ENCODE measurements around the gene SEMA4C.
"Not testable (repeated sequence)": the region's sequence is repeated elsewhere in the genome, so short reads cannot be mapped to it uniquely, and the experiment has no call there.

The SEMA4C gene

DNA sequence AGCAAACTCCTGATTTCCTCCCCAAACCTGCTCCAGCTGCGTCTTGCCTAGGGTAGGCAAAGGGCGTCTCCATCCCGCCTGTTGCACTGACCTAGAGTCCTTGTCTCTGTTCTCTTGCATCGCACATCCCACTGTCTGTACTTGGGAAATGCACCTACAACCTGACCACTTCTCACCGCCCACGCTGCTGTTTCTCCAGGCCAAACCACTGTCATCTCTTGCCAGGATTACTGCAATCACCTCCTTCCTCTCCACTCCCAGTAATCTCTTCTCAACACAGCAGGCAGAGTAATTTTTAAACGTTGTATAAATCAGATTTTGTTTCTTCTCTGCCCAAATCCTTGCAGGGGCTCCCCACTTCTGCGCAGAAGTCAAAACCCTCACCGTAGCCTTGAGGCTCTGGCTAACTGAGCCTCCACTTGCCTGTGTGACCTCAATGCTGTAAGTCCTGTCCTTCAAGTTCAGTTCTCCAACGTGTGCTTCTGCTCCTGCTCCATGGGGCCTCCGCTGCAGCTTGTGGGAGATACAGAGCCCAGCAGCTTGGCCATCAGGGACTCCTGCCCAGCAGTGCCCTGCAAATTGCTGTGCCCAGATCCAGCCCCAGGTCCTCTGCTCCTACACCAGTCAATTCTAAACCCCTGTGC, 27.7 kb upstream of the SEMA4C start:
- DNase-seq = no peak

DNA sequence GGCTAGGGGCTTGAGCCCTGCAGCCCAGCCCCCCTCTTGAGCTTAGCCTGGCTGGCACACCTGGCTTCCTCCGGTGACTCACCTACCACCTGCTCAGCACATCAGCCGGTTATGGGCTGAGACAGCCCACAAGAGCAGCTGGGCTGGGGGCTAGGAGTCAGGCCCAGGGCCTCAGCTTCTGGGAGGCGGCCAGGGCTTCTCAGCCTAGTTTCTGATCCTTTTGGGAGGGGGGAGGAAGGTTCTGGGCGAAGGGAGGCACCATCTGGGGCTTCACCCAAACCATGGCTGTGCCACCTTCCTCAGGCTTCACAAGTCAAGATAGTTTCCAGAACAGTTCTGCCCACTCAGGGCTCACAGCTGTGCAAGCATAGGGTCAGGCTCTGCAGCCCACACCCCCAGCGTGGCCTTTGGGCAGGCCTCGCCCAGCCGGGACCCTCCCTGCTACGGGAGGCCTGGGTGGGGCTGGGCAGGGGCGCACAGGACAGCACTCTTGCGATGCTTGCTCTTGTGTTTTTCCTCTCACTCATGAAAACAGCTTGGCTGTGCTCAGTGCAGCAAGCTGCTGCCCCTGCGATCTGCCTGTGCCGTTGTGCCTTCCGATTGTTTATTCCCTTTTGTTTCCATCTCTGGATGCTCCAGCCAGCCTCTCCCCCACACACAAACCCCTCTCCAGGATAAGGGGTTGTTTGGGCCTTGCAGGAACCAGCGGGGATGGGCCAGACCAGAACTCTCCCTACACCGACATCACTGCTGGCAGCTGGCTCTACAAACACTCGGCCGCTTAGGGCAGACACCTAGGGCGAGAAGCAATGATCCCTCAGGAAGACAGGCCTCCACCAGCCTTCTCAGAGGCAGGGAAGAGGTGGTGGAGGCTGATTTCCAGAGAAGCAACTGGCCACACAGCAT, 26.1 kb upstream of the SEMA4C start:
- no peak for DNase-seq

DNA sequence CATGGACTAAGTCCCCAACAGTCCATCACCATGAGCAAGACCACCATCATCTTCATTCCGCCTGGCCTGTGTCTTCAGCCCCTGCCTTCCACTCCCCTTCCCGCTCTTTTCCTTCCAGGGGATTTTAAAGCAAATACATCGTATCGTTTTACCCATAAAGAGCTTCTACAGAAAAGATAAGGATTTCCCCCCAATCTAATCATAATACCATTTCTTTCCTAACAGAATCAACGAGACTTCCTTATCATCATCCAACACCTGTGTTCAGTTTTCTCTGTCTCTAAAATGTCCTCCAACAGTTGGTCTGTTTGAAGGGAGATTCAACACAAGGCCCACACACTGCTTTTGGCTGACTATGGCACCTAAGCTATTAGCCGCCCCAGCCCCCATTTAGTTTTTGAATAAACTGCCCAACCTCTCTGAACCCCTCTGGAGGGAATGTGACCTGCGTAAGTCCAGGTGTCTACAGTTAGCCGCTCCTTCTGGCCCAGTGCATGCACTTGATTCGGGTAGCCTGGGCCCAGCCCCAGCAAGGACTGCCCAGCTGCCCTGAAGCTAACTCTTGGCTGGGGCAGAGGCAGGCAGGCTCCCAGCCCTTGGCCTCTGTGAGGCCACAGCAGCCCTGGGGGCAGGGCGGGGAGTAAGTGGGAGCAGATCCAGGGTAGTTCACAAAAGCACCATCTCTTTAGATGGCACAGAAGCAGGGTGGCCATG, 25.3 kb upstream of the SEMA4C start:
- DNase-seq = no peak

DNA sequence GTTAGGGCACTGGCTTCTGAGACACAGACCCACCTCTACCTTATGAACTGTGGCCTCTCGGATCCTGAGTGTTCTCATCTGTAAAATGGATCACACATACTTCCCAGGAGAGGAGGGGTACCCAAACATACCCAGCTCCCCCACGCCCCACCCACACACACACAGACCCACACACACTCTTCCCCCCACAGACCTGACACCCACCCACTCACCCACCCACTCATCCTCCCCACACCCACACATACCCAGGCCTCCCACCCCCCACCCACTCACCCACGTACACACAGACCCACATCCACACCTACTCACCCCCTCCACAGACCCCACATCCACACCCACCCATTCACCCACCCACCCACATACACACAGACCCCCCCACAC, 24.3 kb upstream of the SEMA4C start:
- no peak for DNase-seq

DNA sequence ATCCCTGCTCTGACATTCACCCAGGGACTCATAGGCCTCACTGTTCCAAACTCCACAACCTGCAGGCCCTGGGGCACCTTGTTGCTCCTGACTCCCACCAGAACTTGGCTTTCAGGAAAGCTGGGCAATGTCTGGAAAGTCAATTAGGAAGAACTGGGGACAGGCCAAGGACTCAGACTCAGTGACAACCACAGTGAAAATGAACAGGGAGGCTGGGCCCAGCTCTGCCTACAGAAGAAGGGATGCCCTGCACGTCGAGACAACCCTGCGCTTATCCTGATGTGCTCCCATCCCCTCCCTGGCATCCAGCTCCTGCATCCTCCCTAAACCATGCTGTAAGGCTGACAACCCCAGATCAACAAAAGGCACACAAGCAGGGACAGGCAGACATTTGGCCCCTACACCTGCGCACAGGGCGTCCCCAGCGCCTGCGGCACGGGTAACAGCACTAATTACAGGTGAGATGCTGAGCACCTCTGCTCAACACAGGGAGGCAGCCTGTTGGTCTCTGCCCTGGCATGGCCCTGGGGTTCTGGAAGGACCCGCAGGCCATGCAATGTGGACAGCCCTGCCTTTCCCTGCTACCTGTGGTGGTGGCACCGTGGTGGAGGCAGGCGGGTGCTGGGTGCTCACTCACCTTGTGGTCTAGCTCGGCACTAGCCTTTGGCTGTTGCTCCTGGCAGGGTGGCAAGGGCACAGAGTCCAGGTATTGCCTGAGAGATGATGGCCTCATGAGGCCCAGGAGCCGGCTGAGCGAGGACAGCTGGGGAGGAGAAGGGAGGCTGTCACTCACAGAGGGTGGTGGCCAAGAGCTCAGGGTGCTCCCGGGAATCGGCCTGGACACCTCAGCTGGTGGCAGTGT, 23.6 kb upstream of the SEMA4C start:
- no peak for DNase-seq

DNA sequence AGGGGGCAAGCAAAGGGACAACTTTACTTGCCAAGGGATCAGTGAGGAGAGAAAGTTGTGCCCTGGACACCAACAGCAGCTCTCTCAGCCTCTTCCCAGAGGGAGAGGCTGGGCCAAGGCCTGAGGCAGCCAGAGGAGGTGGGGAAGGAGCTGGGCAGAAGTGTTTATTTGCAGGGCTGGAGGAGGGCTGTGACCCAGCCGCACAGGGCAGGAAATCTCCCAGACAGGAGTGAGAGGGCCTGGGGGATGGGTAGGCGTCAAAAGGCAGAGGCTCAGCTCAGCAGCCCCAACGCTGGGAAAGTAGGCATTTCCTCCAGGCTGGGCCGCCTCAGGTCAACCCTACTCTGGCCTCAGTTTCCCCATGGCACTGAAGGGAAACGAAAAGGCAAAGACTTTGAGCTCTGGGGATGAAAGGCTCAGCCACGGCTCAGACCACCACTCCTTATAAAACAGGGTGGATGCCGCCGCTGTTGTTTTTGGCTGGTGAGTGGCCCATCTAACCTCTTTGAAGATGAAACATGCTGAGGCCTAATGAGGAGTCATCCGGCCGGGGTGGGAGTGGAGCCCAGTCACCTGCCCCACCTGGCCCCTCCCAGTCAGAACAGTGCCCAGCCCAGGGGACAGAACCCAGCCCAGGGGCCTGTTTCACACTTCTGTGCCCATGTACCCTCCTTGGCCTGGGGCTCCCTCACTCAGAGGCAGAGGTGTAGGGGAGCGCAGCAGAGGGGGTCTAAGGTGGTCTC, 21.9 kb upstream of the SEMA4C start:
- no peak for DNase-seq

DNA sequence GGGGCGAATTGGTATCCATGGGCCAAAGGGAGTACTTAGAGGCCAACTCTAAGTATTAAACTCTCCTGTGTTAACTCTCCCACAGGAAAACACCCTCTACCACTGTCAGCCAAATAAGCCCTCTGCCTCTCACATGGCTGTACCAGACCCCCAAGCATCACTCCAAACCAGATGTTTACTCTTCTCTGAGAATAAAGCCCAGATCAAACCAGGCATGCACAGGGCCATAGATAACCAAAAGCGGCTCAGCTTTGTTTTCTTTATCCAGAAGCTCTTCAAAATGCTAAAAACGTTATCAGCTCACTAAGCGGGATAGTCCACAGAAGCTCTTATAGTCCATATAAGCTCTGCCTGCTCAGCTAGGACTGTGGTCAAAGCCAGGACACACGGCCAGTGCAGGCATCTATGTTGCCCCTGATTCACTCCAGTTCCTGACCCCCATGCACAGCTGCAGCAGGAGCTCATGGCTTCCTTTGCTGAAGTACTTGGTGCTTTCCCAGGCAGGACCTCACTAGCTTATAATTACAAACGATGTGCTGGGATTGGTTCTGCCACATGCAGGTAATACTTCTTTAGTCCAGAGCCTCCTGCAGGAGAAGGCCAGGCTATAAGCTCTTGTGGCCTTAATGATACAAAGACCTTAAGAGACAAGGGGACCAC, 21.0 kb upstream of the SEMA4C start:
- no peak for DNase-seq

DNA sequence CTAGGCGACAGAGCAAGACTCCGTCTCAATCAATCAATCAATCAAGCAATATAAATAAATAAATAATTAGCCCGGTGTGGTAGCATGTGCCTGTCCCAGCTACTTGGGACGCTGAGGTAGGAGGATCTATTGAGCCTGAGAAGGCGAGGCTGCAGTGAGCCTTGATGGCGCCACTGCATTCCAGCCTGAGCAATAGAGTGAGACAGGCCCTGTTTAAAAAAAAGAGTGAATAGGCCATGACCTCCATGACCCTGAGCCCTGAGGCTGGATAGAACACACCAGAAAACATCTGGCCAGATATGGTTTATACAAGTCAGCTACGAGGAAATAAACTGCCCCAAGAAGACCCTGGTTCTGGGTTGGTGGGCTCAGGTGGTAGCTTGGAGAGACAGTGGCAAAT, 20.4 kb upstream of the SEMA4C start:
- DNase-seq = no peak

DNA sequence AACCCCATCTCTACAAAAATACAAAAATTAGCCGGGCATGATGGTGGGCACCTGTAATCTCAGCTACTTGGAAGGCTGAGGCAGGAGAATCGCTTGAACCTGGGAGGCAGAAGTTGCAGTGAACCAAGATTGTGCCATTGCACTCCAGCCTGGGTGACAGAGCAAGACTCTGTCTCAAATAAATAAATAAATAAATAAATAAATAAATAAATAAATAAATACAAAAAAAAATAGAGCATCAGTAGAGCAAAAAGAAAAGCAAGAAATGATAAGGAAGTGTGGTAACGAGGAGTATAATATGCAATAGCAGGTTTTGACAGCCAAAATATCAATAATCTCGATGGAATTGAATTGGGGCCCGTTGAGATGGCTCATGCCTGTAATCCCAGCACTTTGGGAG, 19.6 kb upstream of the SEMA4C start:
- not testable (repeated sequence) for DNase-seq

DNA sequence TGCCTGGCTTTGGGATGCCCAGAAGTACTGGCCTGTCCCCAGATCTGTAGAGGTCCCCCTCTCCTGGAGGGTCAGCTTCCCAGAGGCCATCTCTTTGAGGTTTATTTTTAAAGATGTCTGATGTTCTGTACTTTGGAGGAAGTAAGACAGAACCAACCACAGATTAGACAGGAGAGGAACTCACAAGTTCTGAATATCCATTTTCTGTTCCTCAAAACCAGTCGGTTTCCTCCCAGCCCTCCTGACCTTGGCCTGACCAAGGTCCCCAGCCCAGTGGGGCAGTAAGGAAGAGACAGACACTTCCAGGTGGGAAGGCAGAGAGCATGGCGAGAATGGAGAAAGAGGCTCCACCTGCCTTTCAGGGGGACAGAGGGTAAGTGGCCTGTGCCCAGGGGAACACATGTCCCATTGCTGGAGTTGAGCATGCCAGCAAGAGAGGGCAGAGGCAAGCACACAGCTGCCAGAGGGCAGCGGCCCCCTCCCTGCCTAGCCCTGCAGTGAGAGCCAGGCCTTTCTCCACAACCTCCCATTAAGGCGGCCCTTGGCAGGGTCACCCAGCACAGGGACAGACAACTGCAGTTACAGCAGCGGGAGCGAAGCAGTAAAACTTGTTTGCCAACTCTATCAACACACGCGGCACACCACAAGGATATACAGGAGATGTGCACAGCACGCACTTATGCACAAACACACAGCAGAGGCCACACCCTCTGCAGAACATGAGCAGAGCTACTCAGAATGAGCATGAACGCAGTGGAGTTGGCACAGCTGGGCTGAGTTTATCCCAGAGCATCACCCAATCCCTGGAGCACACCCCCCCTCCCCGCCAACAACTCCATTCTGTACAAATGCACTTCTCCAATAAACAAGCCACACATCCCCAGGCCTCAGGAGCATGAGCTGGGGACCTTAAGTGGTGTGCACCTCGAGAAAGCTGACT, 18.5 kb upstream of the SEMA4C start:
- no peak for DNase-seq

DNA sequence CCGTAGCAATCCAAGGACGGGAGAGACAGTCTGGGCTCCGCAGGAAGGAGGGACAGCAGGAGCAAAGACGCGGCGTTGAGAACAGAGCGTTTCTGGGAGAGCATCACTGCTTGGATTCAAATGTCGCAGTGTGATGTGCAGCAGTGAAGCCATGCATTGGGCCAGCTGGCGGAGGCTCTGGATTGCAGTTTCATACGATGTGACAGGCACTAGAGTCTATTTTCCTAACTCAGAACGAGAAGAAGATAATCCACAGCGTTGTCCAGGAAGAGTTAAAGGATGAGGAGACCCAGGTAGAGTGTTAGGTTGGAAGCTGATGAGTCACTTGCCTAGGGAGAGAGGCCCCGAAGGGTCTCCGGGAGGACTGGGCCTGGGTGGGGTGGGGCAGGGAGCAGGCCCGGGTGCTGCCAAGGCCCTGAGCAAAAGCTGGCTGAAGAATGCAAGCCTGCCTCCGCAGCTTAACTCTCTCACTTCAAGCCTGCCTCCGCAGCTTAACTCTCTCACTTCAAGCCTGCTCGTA, 17.7 kb upstream of the SEMA4C start:
- DNase-seq = no peak

DNA sequence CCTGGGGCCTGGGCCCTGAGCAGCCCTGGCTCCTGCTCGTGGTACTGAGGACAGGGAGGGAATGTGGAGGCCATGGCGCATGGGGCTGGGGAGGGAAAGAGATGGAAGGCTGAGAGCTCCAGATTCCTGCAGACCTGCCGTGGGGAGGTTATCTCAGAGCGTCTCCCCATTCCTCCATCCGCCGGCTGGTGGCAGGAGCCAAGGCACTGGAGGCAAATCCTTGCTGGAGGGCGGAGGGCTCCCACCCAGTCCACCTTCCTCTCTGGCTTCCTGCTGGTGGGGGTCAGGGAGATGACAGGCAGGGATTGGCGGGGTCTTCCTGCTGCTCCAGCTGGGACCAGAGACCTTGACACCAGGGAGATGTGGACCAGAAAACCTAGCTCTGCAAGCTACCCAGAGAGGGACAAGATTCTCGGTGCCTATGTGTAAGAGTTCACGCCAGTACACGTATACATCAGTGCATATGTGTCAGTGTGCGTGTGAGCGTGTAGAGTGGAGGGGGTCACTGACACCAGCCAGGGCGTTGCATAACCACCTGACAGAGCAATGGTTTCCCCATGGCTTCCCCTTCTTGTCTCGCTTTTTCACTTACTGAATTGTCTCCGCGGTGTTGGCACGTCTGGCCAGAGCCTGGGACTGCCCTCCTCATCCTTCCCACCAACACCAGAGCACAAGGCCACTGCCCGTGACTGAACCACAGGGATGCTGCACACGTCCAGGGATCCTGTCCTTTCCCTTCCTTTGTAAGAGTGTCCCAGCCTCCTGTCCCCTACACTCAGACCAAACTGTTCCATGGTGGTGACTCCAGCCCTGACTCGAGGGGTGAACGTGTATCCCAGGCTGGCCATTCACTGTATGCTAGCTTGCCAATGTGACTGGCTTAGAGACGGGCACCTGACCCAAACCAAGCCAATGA, 15.8 kb upstream of the SEMA4C start:
- DNase-seq = no peak

DNA sequence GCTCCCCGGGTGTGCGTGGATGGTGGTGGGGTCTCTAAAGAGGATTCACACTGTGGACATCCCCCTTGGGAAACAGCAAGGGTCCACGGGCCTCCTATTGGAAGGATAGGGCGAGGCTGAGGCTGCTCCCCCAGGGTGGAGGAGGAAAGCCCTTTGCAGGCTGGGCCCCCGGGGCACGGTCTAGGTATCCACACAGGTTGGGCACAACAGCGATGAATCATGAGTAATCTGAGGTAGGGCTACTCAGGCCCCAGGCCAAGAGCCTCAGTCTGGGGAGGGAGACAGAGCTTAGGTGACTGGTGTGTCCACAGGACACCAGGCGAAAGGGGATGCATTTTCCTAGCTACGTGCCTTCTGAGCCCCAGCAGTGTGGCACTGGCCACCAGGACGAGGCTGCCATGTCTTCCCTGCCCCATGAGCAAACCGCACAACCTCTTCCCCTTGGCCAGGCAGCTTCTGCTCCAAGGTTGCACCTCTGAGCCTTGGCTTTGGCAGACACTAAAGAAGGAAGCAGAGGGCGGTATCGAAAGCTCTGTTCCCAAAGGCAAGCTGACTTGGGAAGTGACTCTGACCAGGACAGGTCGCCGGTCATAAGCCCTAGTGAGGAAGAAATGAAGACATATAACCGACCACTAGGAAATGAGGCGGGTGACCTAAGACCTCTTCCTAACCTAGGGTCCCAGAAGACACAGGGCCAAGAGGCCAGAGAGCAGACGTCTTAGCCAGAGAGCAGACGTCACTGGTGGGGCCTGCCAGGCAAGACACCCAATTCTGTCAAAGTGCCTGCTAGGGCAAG, 14.6 kb upstream of the SEMA4C start:
- DNase-seq = no peak

DNA sequence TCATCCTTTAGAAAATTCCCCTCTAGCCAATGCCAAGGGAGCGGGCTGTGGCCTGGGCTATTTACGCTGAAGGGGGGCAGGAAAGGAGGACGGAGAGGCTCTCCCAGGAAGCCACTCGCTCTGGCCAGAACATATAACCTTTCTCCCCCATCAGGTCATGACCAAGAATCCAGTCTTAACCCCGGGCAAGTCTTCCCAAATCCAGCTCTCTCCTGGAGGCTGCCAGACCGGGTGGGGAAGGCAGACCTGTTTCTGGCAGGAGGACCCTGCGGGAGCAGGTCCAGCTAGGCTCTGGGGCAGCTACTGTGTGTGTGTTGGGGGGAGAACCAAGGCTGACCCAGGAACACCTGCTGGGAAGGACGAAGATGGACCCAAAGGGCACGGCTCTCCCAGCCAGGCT, 13.4 kb upstream of the SEMA4C start:
- no peak for DNase-seq

DNA sequence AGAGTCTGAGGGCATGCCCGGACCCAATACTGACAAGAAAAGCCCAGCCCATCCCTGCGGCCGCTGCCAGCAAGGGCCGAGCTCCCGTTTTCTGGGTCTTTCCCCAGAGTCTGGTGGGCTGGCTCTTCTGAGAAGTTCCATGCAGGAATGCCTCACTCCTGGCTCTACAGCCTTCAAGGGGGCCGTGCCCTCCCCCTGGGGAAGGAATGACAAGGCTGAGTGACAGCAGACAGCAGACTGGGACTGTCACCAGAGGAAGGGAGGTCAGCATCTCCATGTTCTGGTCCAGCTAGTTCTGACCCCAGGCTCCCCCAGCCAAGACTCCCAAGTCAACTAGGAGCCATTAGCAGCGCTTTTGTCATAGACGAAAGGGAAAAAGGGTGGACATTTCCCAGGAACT, 13.0 kb upstream of the SEMA4C start:
- no peak for DNase-seq

DNA sequence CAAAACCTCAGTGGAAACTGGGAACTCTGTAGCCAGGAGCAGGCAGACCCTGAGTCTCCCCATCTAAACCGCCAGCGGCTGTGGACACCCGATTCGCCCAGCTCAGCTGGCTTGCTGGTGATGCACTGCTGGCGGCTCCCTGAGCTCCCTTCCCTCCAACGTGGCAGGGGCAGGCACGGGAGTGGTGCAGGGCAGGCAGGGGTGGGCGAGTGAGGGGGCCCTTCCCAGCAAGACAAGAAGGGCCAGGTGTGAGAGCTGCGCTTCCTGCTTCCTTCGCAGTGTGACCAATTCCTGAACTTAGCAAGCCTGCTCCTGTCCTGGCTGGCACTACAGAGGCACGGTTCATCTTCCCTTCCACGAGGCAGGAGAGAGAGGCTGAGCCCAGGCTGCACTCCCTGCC, 12.3 kb upstream of the SEMA4C start:
- no peak for DNase-seq

DNA sequence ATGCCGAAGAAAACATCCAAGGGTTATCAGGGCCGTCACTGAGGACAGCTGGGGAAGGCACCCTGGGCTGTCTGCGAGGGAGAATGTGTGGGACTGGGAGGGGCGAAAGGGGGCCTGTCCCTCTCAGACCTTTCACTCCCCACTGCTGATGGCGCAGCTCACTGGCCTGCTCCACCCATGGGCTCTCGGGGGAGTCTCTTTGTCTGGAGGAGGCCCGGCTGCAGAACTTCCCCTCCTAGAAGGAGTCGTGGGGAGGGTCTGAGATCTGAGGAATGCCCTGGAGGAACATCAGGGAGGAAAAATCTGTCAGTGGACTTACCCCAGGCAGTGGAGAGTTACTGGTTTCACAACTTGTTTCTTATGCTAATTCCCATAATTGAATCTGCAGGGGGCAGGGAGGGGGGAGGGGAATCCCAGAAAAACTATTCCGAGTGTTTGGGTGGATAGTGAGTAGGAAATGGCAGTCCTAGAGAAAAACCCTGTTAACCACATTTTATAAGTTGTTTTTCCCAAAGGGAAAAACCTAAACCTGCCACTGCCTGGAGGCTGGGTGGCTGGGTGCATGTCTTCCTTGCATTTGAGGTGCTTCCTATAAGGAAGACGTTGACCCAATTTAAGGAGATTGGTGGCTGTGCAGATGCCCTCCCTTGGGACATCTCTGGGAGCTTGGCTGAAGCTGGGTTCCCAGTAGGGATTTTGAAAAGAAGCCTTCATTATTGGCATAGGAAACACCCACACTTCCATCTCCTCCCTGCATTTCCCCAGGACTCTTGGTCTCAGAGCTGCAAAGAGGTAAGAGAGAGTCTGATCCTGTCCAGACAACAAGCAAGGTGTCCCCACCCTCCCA, 11.7 kb upstream of the SEMA4C start:
- no peak for DNase-seq
